K562 (cell line): ENCODE results near the gene FGF4. TPM values are rescaled to one million over a fixed set of nuclear protein-coding genes. Genes with fewer than 3 reads are reported as not detected.

ENCODE experiments used
- ATAC-seq: fragments of 200-7000 bp; cut with Tn5 transposase; 3 replicates; pipeline ENCODE4 v1.9.1; 2020; ENCODE audit warnings: moderate library complexity
- BruUV-seq: library from RNA; stranded (reverse); fragments of 400-500 nt; replicated peaks from 2 replicates; lab custom pipeline; 2021; lab: Mats Ljungman, UMichigan
- CTCF ChIA-PET: fragments of 300-600 bp; formaldehyde crosslinking; extraction: SDS; loops from one replicate; lab custom pipeline; 2021; ENCODE audit warnings: low intra/inter-chr PET ratio; lab: Yijun Ruan, JAX
- POLR2A ChIA-PET: fragments of 300-600, 350-650 bp; sonication (Branson Sonifier 250); formaldehyde crosslinking; extraction: SDS; loops from one replicate; lab custom pipeline; 2021; ENCODE audit warnings: antibody characterized with exemption, inconsistent platforms; lab: Yijun Ruan, JAX
- DNase-seq, 4 experiments: peaks; one replicate each; pipeline versions ENCODE4 v3.0.0 to v3.0.0-alpha.2; 2011 to 2018; ENCODE audit warnings: low spot score in 3 of 4, mixed read lengths in 3 of 4; ENCODE audit errors: extremely low read depth in 1 of 4
- FAIRE-seq: peaks from 2 replicates; lab custom pipeline; 2011; peaks lifted over from hg19 to GRCh38; lab: Jason Lieb, UNC
- H2AFZ ChIP-seq: 2 replicates; pipeline ENCODE4 v1.6.0; 2011; ENCODE audit warnings: low read depth, low read length, control low read depth, inconsistent platforms
- H3K27ac ChIP-seq: fragments of 200-600 bp; 3 replicates; pipeline ENCODE4 v1.8.0; 2011; ENCODE audit warnings: low read depth, mild to moderate bottlenecking, control low read depth, inconsistent platforms, low read length, moderate library complexity, mixed read lengths; ENCODE audit errors: extremely low read depth
- H3K27me3 ChIP-seq, 2 experiments: fragments of 300-600 bp in 1 of 2; 2 replicates in 1 of 2; 3 replicates in 1 of 2; pipeline versions ENCODE4 v1.6.0 to v1.8.0; 2011; ENCODE audit warnings: inconsistent platforms in 2 of 2, low read length in 2 of 2, mild to moderate bottlenecking in 1 of 2, mixed read lengths in 1 of 2, moderate library complexity in 1 of 2; ENCODE audit not compliant: control insufficient read depth in 2 of 2, insufficient read depth in 2 of 2
- H3K36me3 ChIP-seq: fragments of 300-600 bp; 3 replicates; pipeline ENCODE4 v1.8.0; 2011; ENCODE audit warnings: mild to moderate bottlenecking, low read length, inconsistent platforms; ENCODE audit not compliant: control insufficient read depth, insufficient read depth
- H3K4me1 ChIP-seq, 2 experiments: fragments of 200-600 bp in 1 of 2; replicated peaks in 1 of 2; 2 replicates in 1 of 2; 3 replicates in 1 of 2; pipeline versions ENCODE4 v1.5.1 to v1.8.0; 2011; ENCODE audit warnings: inconsistent platforms in 2 of 2, low read length in 2 of 2, mild to moderate bottlenecking in 1 of 2, mixed read lengths in 1 of 2, moderate library complexity in 1 of 2; ENCODE audit not compliant: control insufficient read depth in 2 of 2, insufficient read depth in 2 of 2
- H3K4me2 ChIP-seq: 2 replicates; pipeline ENCODE4 v1.6.1; 2011; ENCODE audit warnings: low read length, control low read depth, inconsistent platforms, mixed read lengths; ENCODE audit not compliant: insufficient read depth
- H3K4me3 ChIP-seq: fragments of 200-600 bp; sonication (generic), shearing (Covaris generic); 2 replicates; pipeline ENCODE4 v1.5.1; 2016; ENCODE audit warnings: control low read depth, inconsistent platforms
- H3K79me2 ChIP-seq: fragments of 200-600 bp; 3 replicates; pipeline ENCODE4 v1.8.0; 2011; ENCODE audit warnings: low read length, inconsistent platforms; ENCODE audit not compliant: control insufficient read depth, insufficient read depth
- H3K9ac ChIP-seq, 2 experiments: 2 replicates each; pipeline versions ENCODE4 v1.6.0 to v1.6.1; 2011; ENCODE audit warnings: low read depth in 2 of 2, low read length in 2 of 2, control low read depth in 1 of 2, inconsistent platforms in 1 of 2, mild to moderate bottlenecking in 1 of 2, mixed read lengths in 1 of 2; ENCODE audit not compliant: insufficient read depth in 1 of 2
- H3K9me1 ChIP-seq: one replicate; pipeline ENCODE4 v1.6.0; 2011; ENCODE audit warnings: inconsistent platforms, mild to moderate bottlenecking, low read length, moderate library complexity; ENCODE audit not compliant: control insufficient read depth, insufficient read depth
- H3K9me3 ChIP-seq: replicated peaks from 2 replicates; pipeline ENCODE4 v1.5.1; 2011; ENCODE audit warnings: low read depth, low read length, inconsistent platforms; ENCODE audit not compliant: control insufficient read depth, insufficient read depth
- H4K20me1 ChIP-seq: replicated peaks from 2 replicates; pipeline ENCODE4 v1.6.1; 2011; ENCODE audit warnings: low read length, inconsistent platforms, mixed read lengths; ENCODE audit not compliant: control insufficient read depth, insufficient read depth
- ARNT ChIP-seq, 2 experiments: fragments of 450-650 bp; IDR thresholded peaks; 2 replicates each; pipeline ENCODE4 v1.6.1; 2016; ENCODE audit warnings: mild to moderate bottlenecking in 1 of 2
- BHLHE40 ChIP-seq: IDR thresholded peaks from 2 replicates; pipeline ENCODE4 v1.6.1; 2011; ENCODE audit warnings: low read length, improper control_type of control experiment
- HNRNPLL ChIP-seq: fragments of 200-400 bp; formaldehyde crosslinking; IDR thresholded peaks from 2 replicates; pipeline ENCODE4 v1.6.1; 2017; ENCODE audit warnings: low read length, low read depth, mild to moderate bottlenecking; ENCODE audit not compliant: poor library complexity, severe bottlenecking
- NR2F6 ChIP-seq: fragments of 450-650 bp; formaldehyde crosslinking; IDR thresholded peaks from 2 replicates; pipeline ENCODE4 v1.4.0; 2020; ENCODE audit warnings: mild to moderate bottlenecking
- POLR2AphosphoS2 ChIP-seq: IDR thresholded peaks from 2 replicates; pipeline ENCODE4 v1.6.1; 2012; ENCODE audit warnings: low read length, improper control_type of control experiment
- STAT6 ChIP-seq: sonication (generic); formaldehyde crosslinking; IDR thresholded peaks from 2 replicates; pipeline ENCODE4 v1.8.1; 2023; ENCODE audit warnings: mild to moderate bottlenecking, missing genetic modification reagents
- ZNF3 ChIP-seq: fragments of 250-450 bp; sonication (Bioruptor Pico); IDR thresholded peaks from 2 replicates; pipeline ENCODE4 v1.5.0; 2021; ENCODE audit warnings: mild to moderate bottlenecking, moderate library complexity
- WGBS: fragments of 100-300 bp; shearing (Covaris generic); methylation state at CpG from one replicate; pipeline ENCODE4 v1.1.6; 2016; ENCODE audit warnings: low coverage, mixed read lengths; ENCODE audit not compliant: insufficient coverage; ENCODE audit errors: missing lambda C conversion rate; 5-methylcytosine and 5-hydroxymethylcytosine counted together
- in situ Hi-C: fragments of 300-500 bp; cut with MboI; formaldehyde crosslinking; loops from 4 replicates; pipeline ENCODE4 v1.15.0; 2018; ENCODE audit warnings: inconsistent platforms, mixed read lengths
- intact Hi-C: fragments of 100-400 bp; cut with micrococcal nuclease; formaldehyde crosslinking; loops from 2 replicates; pipeline ENCODE4 v1.14.2; 2022
- polyA plus RNA-seq, 8 experiments: library from polyadenylated mRNA; depleted of rRNA in 4 of 8; stranded (reverse) in 5 of 8; unstranded in 3 of 8; fragments of >200 nt; fragmentation: Nextera tagmentation in 2 of 8; fragmentation: Illumina TruSeq in 1 of 8; extraction: Ambion mirVana in 2 of 8; extraction: Trizol in 1 of 8; gene quantifications; 2 replicates each; pipeline versions ENCODE4 v1.2.1 to v1.2.3, GENCODE V29; 2011 to 2014; ENCODE audit warnings: inconsistent platforms in 1 of 8, missing spikeins in 1 of 8
- total RNA-seq, 7 experiments: library from RNA; depleted of rRNA in 6 of 7; stranded (reverse); fragments of >200 nt in 6 of 7; fragmentation: Illumina TruSeq in 2 of 7; extraction: Trizol in 2 of 7; gene quantifications; 2 replicates each; pipeline versions ENCODE4 v1.2.1 to v1.2.3, GENCODE V29; 2011 to 2021; ENCODE audit warnings: low replicate concordance in 1 of 7
- TF ChIP-seq, protein P1 (sequence below): fragments of 250-450 bp; sonication (Bioruptor Pico); IDR thresholded peaks from 2 replicates; pipeline ENCODE4 v1.9.0; 2021; ENCODE audit warnings: mild to moderate bottlenecking
- TF ChIP-seq, protein P2 (sequence below): sonication (generic); formaldehyde crosslinking; IDR thresholded peaks from 2 replicates; pipeline ENCODE4 v1.9.0; 2022; ENCODE audit warnings: mild to moderate bottlenecking, missing genetic modification reagents
- TF ChIP-seq, protein P3 (sequence below): sonication (generic); formaldehyde crosslinking; IDR thresholded peaks from 2 replicates; pipeline ENCODE4 v1.8.0; 2022; ENCODE audit warnings: mild to moderate bottlenecking, missing genetic modification reagents

Gene FGF4
- total and polyA plus RNA-seq, 9 of the 15 experiments (the other 6 are each of a cell fraction or from before 2014, with no cell fraction given), result not detected

- H4K20me1 ChIP-seq, result peaks cover 6% of the 10 kb centered on the region; the same call in 1 of the 2 replicates
- H3K9me3 ChIP-seq, result no peaks in the 10 kb centered on the region
- no peak overlapping the region for H3K27ac ChIP-seq
- 3% methylated on average over 25 of the region's 25 CpGs for WGBS
- no peaks in the 10 kb centered on the region for H3K79me2 ChIP-seq
- TF ChIP-seq, protein P1, sequence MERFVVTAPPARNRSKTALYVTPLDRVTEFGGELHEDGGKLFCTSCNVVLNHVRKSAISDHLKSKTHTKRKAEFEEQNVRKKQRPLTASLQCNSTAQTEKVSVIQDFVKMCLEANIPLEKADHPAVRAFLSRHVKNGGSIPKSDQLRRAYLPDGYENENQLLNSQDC, result no peak
- no peak for TF ChIP-seq BHLHE40
- TF ChIP-seq POLR2AphosphoS2, result no peak
- no peak overlapping the region for H2AFZ ChIP-seq
- ATAC-seq, result no peak
- in situ Hi-C loops (no loop called here), intact Hi-C loops (no loop called here)
- H3K4me2 ChIP-seq, result no peak overlapping the region
- H3K27me3 ChIP-seq, result peaks cover 34 to 73% of the 10 kb centered on the region in 2 experiments; a peak in 4 of 5 replicates
- no peak overlapping the region for H3K9ac ChIP-seq
- BruUV-seq, result no TSS peak
- H3K36me3 ChIP-seq, result no peaks in the 10 kb centered on the region
- H3K4me3 ChIP-seq, result no peak overlapping the region
- H3K4me1 ChIP-seq, result no peaks in the 10 kb centered on the region; a peak in 1 of 5 replicates
- ChIA-PET POLR2A (no interaction called here), CTCF (no interaction called here)
- peaks cover 3% of the 10 kb centered on the region for H3K9me1 ChIP-seq
- FAIRE-seq, result no peak
- no peak for DNase-seq
Measured at GRCh38 chr11:69791276-69792180, 16.4 kb upstream of the FGF4 start.

- no peaks in the 10 kb centered on the region for H3K4me1 ChIP-seq
- ATAC-seq, result no peak
- no TSS peak for BruUV-seq
- H3K27ac ChIP-seq, result no peak overlapping the region
- ChIA-PET CTCF (no interaction called here), POLR2A (no interaction called here)
- H3K36me3 ChIP-seq, result no peaks in the 10 kb centered on the region
- 3% methylated on average over 11 of the region's 11 CpGs for WGBS
- H3K9ac ChIP-seq, result no peak overlapping the region
- in situ Hi-C loops, result no loop called here
- H3K4me3 ChIP-seq, result no peak overlapping the region
- H3K9me3 ChIP-seq, result no peaks in the 10 kb centered on the region
- intact Hi-C loops, result no loop called here
- H3K79me2 ChIP-seq, result no peaks in the 10 kb centered on the region
- H3K27me3 ChIP-seq, result peaks cover 34 to 77% of the 10 kb centered on the region in 2 experiments; a peak in 4 of 5 replicates
- H4K20me1 ChIP-seq, result peaks cover 6% of the 10 kb centered on the region; the same call in 1 of the 2 replicates
- peaks cover 3% of the 10 kb centered on the region for H3K9me1 ChIP-seq
- no peak for FAIRE-seq
- no peak overlapping the region for H3K4me2 ChIP-seq
- no peak overlapping the region for H2AFZ ChIP-seq
- no peak for DNase-seq
- no peak for TF ChIP-seq STAT6 (CRISPR knock-in tag)
- TF ChIP-seq, protein P2, sequence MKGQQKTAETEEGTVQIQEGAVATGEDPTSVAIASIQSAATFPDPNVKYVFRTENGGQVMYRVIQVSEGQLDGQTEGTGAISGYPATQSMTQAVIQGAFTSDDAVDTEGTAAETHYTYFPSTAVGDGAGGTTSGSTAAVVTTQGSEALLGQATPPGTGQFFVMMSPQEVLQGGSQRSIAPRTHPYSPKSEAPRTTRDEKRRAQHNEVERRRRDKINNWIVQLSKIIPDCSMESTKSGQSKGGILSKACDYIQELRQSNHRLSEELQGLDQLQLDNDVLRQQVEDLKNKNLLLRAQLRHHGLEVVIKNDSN (CRISPR knock-in tag), result no peak
- TF ChIP-seq ZNF3 (CRISPR knock-in tag), result no peak
- no peak for TF ChIP-seq ARNT (IDR thresholded peaks at IDR 0.05)
- no peak for TF ChIP-seq NR2F6 (CRISPR knock-in tag)
- TF ChIP-seq, protein P3, sequence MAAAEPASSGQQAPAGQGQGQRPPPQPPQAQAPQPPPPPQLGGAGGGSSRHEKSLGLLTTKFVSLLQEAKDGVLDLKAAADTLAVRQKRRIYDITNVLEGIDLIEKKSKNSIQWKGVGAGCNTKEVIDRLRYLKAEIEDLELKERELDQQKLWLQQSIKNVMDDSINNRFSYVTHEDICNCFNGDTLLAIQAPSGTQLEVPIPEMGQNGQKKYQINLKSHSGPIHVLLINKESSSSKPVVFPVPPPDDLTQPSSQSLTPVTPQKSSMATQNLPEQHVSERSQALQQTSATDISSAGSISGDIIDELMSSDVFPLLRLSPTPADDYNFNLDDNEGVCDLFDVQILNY (CRISPR knock-in tag), result no peak
- no peak for TF ChIP-seq HNRNPLL
Measured at GRCh38 chr11:69788956-69789355, 13.8 kb upstream of the FGF4 start.
